PC-3 (cell line): ENCODE results near the gene PIPOX. TPM values are rescaled to one million over a fixed set of nuclear protein-coding genes. Genes with fewer than 3 reads are reported as not detected.

Experiments used
- ATAC-seq: fragments of 200-7000 bp; cut with Tn5 transposase; 2 replicates; pipeline ENCODE4 v1.9.1; 2020; ENCODE audit warnings: mild to moderate bottlenecking, moderate library complexity
- BruUV-seq: library from RNA; stranded (reverse); fragments of 400-500 nt; replicated peaks from 2 replicates; lab custom pipeline; 2021; lab: Mats Ljungman, UMichigan
- CTCF ChIA-PET: fragments of 300-600 bp; sonication (Branson Sonifier 250); formaldehyde crosslinking; loops from one replicate; lab custom pipeline; 2022; ENCODE audit warnings: antibody characterized with exemption; lab: Charles Lee
- POLR2A ChIA-PET: fragments of 300-600 bp; sonication (Branson Sonifier 250); formaldehyde crosslinking; loops from one replicate; lab custom pipeline; 2022; ENCODE audit warnings: antibody characterized with exemption; ENCODE audit not compliant: unreplicated experiment; lab: Charles Lee
- DNase-seq: peaks from one replicate; pipeline ENCODE4 v3.0.0-alpha.2; 2015
- H2AFZ ChIP-seq: fragments of 300-600 bp; sonication (generic); 2 replicates; pipeline ENCODE4 v1.6.0; 2016; ENCODE audit warnings: antibody characterized with exemption, low read length
- H3F3A ChIP-seq: fragments of 300-600 bp; sonication (generic); one replicate; pipeline ENCODE4 v1.6.0; 2017; ENCODE audit warnings: antibody characterized with exemption, low read length, control low read depth, mild to moderate bottlenecking; ENCODE audit not compliant: unreplicated experiment
- H3K27ac ChIP-seq: fragments of 300-600 bp; sonication (generic); 2 replicates; pipeline ENCODE4 v1.5.1; 2016; ENCODE audit warnings: mild to moderate bottlenecking, low read length
- H3K27me3 ChIP-seq: fragments of 300-600 bp; sonication (generic); 2 replicates; pipeline ENCODE4 v1.6.1; 2016; ENCODE audit warnings: low read length, mixed read lengths
- H3K36me3 ChIP-seq: fragments of 300-600 bp; sonication (generic); 2 replicates; pipeline ENCODE4 v1.6.1; 2016; ENCODE audit warnings: low read depth, mixed run types, low read length, mixed read lengths
- H3K4me1 ChIP-seq: fragments of 300-600 bp; sonication (generic); 2 replicates; pipeline ENCODE4 v1.5.1; 2016; ENCODE audit warnings: low read length; ENCODE audit not compliant: insufficient read depth
- H3K4me2 ChIP-seq: fragments of 300-600 bp; sonication (generic); 2 replicates; pipeline ENCODE4 v1.6.0; 2016; ENCODE audit warnings: low read length
- H3K4me3 ChIP-seq: fragments of 300-600 bp; sonication (generic); 2 replicates; pipeline ENCODE4 v1.5.1; 2016; ENCODE audit warnings: mild to moderate bottlenecking, low read length, mixed read lengths
- H3K79me2 ChIP-seq: fragments of 300-600 bp; sonication (generic); 2 replicates; pipeline ENCODE4 v1.6.1; 2017; ENCODE audit warnings: low read length, mixed read lengths
- H3K9ac ChIP-seq: fragments of 300-600 bp; sonication (generic); 2 replicates; pipeline ENCODE4 v1.6.0; 2016; ENCODE audit warnings: mild to moderate bottlenecking, low read length
- H3K9me2 ChIP-seq: fragments of 300-600 bp; sonication (generic); replicated peaks from 2 replicates; pipeline ENCODE4 v1.6.1; 2016; ENCODE audit warnings: mixed run types, low read length, mixed read lengths
- H3K9me3 ChIP-seq: fragments of 300-600 bp; sonication (generic); 2 replicates; pipeline ENCODE4 v1.6.1; 2016; ENCODE audit warnings: low read length, mixed read lengths
- H4K20me1 ChIP-seq: fragments of 300-600 bp; sonication (generic); 2 replicates; pipeline ENCODE4 v1.6.1; 2016; ENCODE audit warnings: low read length, mixed read lengths
- EZH2 ChIP-seq: fragments of 300-600 bp; sonication (generic); IDR thresholded peaks from one replicate; pipeline ENCODE4 v1.6.1; 2017; ENCODE audit warnings: antibody characterized with exemption, mild to moderate bottlenecking, low read length; ENCODE audit not compliant: unreplicated experiment
- EZH2phosphoT487 ChIP-seq: fragments of 300-600 bp; sonication (generic); IDR thresholded peaks from 2 replicates; pipeline ENCODE4 v1.6.1; 2018; ENCODE audit warnings: mild to moderate bottlenecking, antibody characterized with exemption, low read length, borderline replicate concordance
- intact Hi-C: fragments of 100-400 bp; cut with micrococcal nuclease; formaldehyde crosslinking; loops from 2 replicates; pipeline ENCODE4 v1.9.0; 2023
- total RNA-seq: library from RNA; depleted of rRNA; stranded (reverse); fragments of >200 nt; gene quantifications from 2 replicates; pipeline ENCODE4 v1.2.3, GENCODE V29; 2014
- TF ChIP-seq, protein P1 (sequence below): fragments of 300-600 bp; sonication (generic); conservative IDR thresholded peaks from 2 replicates; pipeline ENCODE4 v1.5.1; 2017; ENCODE audit warnings: antibody characterized with exemption, low read depth, mild to moderate bottlenecking, low read length

PIPOX gene
- total RNA-seq, 1 experiment from 2014 or later, result 0.87 TPM

DNA sequence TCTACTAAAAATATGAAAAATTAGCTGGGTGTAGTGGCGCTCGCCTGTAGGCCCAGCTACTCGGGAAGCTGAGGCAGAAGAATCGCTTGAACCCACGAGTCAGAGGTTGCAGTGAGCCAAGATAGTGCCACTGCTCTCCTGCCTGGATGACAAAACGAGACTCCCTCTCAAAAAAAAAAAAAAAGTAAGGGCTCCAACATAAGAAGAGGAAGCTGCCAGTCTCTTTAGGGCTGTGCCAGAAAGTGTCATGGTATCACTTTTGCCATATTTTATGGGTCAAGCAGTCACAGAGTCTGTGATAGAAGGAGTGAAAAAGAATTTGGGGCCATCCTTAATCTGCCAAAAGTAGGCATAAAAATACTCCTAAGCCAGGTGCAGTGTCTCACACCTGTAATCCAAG, 1.4 kb upstream of the PIPOX start:
- Histone ChIP-seq H2AFZ (no peak overlapping the region), H3K4me1 (no peaks in the 10 kb centered on the region), H3K79me2 (no peaks in the 10 kb centered on the region), H4K20me1 (no peaks in the 10 kb centered on the region), H3K9me3 (no peaks in the 10 kb centered on the region), H3K27ac (no peak overlapping the region), H3F3A (no peaks in the 10 kb centered on the region), H3K4me3 (no peak overlapping the region), H3K9me2 (no peaks in the 10 kb centered on the region), H3K27me3 (peaks cover 37% of the 10 kb centered on the region), H3K9ac (no peak overlapping the region), H3K36me3 (no peaks in the 10 kb centered on the region), H3K4me2 (no peak overlapping the region)
- TF ChIP-seq, protein P1, sequence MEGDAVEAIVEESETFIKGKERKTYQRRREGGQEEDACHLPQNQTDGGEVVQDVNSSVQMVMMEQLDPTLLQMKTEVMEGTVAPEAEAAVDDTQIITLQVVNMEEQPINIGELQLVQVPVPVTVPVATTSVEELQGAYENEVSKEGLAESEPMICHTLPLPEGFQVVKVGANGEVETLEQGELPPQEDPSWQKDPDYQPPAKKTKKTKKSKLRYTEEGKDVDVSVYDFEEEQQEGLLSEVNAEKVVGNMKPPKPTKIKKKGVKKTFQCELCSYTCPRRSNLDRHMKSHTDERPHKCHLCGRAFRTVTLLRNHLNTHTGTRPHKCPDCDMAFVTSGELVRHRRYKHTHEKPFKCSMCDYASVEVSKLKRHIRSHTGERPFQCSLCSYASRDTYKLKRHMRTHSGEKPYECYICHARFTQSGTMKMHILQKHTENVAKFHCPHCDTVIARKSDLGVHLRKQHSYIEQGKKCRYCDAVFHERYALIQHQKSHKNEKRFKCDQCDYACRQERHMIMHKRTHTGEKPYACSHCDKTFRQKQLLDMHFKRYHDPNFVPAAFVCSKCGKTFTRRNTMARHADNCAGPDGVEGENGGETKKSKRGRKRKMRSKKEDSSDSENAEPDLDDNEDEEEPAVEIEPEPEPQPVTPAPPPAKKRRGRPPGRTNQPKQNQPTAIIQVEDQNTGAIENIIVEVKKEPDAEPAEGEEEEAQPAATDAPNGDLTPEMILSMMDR, result no peak
- TF ChIP-seq EZH2phosphoT487, result no peak
- TF ChIP-seq EZH2, result no peak
- DNase-seq (no peak), ATAC-seq (no peak)
- CTCF ChIA-PET, result no interaction called here
- intact Hi-C loops, result no loop called here
- no TSS peak for BruUV-seq
- POLR2A ChIA-PET, result no interaction called here

DNA sequence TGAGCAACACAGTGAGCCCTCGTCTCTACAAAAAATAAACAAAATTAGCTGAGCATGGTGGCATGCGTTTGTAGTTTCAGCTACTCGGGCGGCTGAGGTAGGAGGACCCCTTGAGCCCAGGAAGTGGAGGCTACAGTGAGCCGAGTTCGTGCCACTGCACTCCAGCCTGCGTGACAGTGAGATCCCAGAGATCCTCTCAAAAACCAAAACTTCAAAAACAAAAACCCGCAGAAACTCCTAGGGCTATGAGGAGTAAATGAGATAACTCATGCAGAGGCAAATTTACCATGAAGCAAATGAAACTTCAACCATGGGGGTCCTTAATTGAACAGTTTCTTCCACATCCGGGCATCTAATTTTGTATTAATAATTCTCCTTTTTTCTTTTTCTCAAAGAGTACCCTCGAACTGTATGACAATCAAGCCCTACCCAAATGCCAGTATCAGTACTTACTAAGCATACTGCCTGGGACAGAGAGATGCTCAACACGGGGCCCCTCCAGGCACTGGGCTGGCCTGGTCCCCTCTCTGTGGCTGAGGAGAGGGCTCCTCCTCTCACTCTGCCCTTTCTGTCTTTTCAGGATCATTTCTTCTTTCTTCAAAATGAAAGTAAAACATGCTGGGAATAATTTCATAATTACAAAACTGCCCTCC, 789 bp upstream of the PIPOX start:
- Histone ChIP-seq H3K4me2 (no peak overlapping the region), H3K36me3 (no peaks in the 10 kb centered on the region), H3F3A (no peaks in the 10 kb centered on the region), H3K9ac (no peak overlapping the region), H3K9me2 (no peaks in the 10 kb centered on the region), H4K20me1 (no peaks in the 10 kb centered on the region), H3K4me1 (no peaks in the 10 kb centered on the region), H3K27me3 (peaks cover 34% of the 10 kb centered on the region), H3K27ac (no peak overlapping the region), H2AFZ (no peak overlapping the region), H3K4me3 (no peak overlapping the region), H3K79me2 (no peaks in the 10 kb centered on the region), H3K9me3 (no peaks in the 10 kb centered on the region)
- TF ChIP-seq, protein P1, result no peak
- TF ChIP-seq EZH2phosphoT487, result no peak
- no peak for TF ChIP-seq EZH2
- no TSS peak for BruUV-seq
- intact Hi-C loops, result no loop called here
- CTCF ChIA-PET, result no interaction called here
- POLR2A ChIA-PET, result no interaction called here
- no peak for DNase-seq
- ATAC-seq, result no peak

DNA sequence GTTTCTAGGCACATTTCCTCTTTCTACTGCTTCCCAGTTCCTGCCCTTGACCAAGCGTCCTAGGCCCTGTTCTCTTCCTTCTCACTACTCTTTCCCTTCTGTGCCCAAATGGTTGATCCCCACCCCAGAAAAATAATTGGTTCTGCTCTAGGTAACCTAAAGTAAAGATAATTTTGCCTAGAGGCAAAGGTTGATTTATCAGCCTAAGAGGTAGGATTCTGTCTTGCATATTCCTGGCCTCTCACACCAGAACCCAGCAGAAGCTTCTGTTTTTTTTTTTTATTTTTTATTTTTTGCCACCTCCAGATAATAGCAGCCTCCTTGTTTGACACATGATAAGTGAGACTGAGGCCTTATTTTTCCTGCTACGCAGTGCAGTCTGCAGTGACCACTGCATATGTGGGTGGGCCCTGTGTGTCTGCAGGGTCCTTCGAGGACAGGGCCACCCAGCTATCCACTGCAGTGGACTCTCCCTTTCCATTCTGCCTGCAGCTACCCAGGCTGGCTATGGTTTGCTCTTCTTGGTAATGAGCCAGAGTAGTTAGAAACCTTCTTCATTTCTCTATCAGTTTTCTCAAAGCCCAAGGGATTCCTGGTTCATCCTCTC, 701 bp downstream of the PIPOX start:
- Histone ChIP-seq H3K9me2 (no peaks in the 10 kb centered on the region), H3K9ac (no peak overlapping the region), H2AFZ (no peak overlapping the region), H3K9me3 (no peaks in the 10 kb centered on the region), H3K4me1 (no peaks in the 10 kb centered on the region), H3K79me2 (no peaks in the 10 kb centered on the region), H3F3A (no peaks in the 10 kb centered on the region), H3K27me3 (peaks cover 21% of the 10 kb centered on the region), H3K36me3 (no peaks in the 10 kb centered on the region), H4K20me1 (no peaks in the 10 kb centered on the region), H3K4me2 (no peak overlapping the region), H3K27ac (no peak overlapping the region), H3K4me3 (no peak overlapping the region)
- ChIA-PET POLR2A (no interaction called here), CTCF (interaction anchor here (0.6 kb wide), 1 partner anchor 80 kb away, joined by 3 read pairs; no protein-coding TSS in a partner anchor)
- DNase-seq (no peak), ATAC-seq (no peak)
- BruUV-seq, result no TSS peak
- TF ChIP-seq, protein P1, result no peak
- no peak for TF ChIP-seq EZH2
- no peak for TF ChIP-seq EZH2phosphoT487
- intact Hi-C loops, result no loop called here
